HG02610 (cell line): Measurements from ENCODE around the gene SNRNP40.
"Not testable (repeated sequence)": the region's sequence is repeated elsewhere in the genome, so short reads cannot be mapped to it uniquely, and the experiment has no call there.

Source experiments
- ATAC-seq: cut with Tn5 transposase; IDR thresholded peaks from one replicate; pipeline ENCODE4 v1.9.1; 2021; ENCODE audit warnings: mild to moderate bottlenecking, moderate library complexity; ENCODE audit not compliant: unreplicated experiment

SNRNP40 gene

DNA sequence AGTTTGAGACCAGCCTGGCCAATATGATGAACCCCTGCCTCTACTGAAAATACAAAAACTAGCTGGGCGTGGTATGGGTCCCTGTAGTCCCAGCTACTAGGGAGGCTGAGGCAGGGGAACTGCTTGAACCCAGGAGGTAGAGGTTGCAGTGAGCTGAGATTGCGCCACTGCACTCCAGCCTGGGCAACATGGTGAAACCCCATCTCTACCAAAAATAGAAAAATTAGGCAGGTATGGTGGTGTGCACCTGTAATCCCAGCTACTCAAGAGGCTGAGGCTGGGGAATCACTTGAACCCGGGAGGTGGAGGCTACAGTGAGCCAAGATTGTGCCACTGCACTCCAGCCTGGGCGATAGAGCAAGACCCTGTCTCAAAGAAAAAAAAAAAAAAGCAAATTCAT is 8.8 kb downstream of the SNRNP40 start:
- not testable (repeated sequence) for ATAC-seq

DNA sequence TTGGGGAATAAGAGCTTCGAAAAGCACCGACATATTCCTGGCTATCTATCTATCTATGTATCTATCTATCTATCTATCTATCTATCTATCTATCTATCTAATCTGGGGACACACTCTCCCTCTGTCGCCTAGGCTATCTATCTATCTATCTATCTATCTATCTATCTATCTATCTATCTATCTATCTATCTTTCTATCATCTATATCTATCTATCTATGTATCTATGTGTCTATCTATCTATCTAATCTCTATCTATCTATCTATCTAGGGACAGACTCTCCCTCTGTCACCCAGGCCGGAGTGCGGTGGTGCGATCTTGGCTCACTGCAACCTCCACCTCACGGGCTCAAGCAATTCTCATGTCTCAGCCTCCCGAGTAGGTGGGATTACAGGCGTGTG is 14.2 kb downstream of the SNRNP40 start:
- not testable (repeated sequence) for ATAC-seq

DNA sequence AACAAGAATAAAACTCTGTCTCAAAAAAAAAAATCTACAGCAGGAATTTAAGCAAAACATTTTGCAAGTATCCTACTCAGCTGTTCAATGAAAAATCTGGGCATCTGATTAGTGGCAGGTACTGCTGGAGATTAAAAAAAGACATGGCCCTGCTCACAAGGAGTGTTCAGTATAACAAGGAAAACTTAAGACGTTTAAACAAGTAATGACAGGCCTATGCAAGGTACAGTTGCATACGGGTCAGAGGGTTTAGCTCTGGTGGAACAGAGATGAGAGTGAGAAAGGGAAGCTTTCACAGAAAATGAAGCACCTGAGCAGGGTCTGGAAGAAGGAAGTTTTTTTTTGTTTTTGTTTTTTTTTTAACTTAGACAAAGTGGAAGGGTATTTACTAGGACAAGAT is 23.0 kb downstream of the SNRNP40 start:
- no peak for ATAC-seq

DNA sequence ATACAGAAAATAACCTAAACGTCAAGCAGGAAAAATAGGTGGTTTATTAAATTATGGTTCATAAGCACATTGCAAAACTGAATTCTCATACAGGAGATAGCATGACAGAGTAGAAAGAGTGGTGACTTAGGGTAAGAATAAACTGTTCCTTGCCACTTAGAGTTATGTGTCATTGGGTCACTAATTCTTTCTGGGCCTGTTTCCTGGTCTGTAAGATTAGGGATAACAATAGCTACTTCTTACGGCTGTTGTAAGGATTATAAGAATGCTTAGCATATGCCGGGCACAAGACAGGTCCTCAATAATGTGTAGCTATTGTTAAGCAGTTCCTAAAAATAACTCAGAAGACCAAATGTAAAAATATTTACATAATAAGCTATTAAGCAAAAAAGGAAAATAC is 24.2 kb downstream of the SNRNP40 start:
- ATAC-seq, result no peak

DNA sequence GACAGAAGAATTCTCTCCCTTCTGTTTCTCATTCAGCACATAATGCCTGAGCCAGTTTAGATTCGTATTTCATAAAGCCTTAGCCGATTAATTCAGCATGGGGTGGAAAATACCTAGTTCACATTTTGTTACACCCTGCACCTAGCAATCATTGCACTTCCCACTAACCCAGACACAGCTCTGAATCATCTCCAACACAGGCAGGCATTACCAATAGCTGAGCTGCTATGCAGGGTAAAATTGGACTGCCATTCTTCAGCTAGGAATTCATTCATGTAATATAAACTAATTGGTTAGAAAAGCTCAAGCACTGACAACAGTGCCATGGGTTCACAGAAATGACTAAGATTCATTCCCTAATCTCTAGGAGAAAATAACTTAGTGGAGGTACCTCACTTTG is 30.0 kb downstream of the SNRNP40 start:
- ATAC-seq, result no peak

DNA sequence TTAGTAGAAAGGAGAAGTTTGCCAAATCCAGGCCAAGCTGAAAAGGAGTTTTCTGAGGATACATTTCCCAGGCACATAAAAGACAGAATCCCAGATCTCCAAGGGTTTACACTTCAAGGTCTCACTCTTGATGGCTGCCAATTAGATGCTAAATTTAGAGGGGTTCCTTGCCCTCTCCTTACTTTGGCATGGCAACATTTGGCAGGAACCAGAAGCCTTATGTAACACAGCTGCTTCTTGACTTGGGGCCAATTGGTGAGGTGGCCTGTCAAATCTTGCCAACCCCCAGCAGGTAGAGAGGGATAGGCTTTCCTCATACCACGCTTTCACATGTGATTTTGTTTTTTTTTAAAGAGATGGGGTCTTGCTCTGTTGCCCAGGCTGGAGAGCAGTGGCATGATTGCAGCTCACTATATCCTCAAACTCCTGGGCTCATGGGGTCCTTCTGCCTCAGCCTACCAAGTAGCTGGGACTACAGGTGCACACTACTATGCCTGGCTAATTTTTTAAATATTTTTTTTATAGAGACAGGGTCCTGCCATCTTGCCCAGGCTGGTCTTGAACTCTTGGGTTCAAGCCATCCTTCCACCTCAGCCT is 31.7 kb downstream of the SNRNP40 start:
- ATAC-seq, result no peak

DNA sequence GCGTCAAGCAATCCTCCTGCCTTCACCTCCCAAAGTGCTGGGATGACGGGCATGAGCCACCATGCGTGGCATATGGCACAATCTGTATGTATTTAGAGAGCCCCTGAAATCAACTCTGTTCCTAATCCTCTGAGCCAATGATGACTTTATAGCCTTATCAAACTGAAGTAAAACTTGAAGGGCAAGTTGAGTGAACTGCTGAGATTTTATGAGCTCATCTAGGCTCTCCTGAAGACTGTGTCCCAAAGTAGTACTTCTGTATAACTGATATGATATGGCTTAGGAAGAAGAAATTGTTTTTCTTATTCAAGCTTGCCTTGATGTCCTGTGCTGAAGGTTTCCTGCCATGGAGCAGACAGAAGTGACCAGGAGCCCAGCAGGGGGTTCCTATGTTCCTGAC is 33.2 kb downstream of the SNRNP40 start:
- ATAC-seq, result no peak

DNA sequence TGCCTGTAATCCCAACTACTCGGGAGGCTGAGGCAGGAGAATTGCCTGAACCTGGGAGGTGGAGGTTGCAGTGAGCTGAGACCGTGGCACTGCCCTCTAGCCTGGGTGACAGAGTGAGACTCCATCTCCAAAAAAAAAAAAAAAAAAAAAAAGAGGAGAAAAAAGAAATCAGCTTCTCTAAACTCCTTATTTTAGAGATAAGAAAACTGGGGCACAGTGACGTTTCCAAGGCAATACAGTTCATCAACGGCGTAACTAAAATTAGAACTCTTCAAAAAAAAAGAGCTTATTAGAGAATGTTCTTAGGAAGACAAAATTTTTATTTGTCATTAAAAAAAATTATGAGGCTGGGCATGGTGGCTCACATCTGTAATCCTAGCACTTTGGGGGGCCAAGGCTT is 34.2 kb downstream of the SNRNP40 start:
- ATAC-seq, result not testable (repeated sequence)

DNA sequence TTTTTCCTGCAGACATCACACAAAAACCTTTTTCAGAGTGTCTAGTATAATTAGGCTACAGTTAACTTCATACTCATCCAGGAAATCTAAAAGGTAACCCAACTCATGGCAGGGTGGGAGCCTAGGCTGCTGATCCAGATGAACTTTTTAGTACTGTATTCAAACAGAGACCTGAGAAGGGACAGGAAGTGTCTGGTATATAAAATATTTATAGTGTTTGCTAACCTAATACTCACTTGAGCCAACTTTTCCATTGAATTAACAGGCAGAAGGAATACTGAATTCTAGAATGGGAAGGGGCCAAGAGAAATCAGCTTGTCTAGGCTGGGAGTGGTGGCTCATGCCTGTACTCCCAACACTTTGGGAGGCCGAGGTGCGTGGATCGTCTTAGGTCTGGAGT is 34.7 kb downstream of the SNRNP40 start:
- ATAC-seq, result no peak

DNA sequence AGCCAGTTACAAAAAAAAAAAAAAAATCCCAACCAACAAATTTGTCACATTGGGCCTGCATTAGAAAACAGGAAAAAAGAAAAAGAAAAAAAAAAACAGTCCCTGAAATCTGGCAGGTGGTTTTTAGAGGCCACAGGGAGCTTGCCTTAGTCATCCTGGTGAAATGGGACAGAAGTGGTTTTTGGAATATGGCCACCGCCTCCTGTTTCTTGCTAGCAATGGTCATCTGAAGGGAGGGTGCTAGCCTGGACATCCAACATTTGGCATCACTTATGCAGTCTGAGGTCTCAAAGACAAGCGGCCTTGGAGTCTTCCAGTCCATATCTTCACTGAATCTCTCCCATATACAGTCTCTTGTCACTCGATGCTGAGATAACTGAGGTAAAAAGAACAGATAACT is 36.8 kb downstream of the SNRNP40 start:
- no peak for ATAC-seq

DNA sequence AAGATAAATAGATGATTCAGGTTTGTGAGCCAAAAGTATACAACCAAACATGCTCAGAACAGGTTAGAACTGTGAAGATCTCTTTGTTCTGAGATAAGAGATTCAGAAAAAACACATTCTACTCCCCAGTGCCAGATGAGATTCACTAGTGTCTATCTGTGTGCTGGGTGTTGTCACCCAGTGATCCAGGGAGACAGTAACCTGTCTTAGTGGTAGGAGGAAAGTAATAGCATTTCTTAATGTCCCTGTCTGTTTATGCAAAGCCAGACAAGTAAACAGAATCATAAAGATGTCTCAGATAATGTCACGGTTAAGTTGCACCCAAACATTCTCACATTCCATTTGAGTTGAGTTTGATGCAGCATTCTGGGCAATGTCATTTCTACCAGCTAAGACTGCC is 38.0 kb downstream of the SNRNP40 start:
- no peak for ATAC-seq

DNA sequence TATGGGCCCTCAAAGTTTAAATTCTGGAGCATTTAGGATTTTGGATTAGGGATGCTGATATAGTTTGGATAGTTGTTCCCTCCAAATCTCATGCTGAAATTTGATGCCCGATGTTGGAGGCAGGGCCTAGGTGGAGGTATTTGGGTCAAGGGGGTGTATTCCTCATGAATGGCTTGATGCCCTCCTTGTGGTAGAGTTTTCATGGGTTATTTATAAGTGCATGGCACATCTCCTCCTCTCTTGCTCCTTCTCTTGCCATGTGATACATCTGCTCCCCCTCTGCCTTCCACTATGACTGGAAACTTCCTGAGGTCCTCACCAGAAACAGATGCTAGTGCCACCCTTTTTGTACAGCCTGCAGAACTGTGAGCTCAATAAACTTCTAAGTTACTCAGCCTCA is 39.4 kb downstream of the SNRNP40 start:
- no peak for ATAC-seq

DNA sequence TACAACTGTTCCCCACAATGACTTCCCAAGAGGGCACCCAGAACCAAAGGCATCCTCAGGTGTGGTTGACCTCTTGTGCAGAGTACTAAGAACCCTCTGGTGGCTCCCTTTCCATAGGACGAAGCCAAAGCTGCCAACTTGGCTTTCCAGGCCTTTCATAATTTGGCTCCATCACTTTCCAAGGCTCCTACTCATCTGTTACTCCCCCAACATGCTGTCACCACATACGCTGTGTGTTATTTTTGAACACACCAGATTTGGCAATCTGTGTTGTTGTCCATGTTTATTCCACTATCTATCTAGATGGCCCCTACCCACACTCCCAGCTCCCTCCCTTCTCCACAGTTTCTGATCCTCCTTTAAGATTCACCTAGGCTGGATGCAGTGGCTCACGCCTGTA is 46.7 kb downstream of the SNRNP40 start:
- ATAC-seq, result no peak

DNA sequence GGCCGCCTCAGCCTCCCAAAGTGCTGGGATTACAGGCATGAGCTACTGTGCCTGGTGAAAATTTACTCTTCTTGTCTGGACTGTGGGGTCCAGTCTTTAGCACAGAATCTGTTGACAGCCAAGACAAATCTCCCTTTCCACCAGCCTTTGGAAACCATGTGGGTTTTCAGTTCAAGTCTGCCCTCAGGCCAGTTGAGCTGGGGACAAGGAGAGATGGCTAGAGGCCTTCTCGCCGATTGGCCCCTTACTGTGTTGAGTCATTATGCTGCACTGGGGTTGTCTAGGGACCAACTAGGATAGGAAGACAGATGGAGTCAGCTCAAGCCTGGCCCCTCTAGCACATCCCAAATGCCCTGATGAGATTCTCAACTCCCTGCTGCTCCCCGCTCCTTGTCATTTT is 48.3 kb downstream of the SNRNP40 start:
- ATAC-seq, result no peak

DNA sequence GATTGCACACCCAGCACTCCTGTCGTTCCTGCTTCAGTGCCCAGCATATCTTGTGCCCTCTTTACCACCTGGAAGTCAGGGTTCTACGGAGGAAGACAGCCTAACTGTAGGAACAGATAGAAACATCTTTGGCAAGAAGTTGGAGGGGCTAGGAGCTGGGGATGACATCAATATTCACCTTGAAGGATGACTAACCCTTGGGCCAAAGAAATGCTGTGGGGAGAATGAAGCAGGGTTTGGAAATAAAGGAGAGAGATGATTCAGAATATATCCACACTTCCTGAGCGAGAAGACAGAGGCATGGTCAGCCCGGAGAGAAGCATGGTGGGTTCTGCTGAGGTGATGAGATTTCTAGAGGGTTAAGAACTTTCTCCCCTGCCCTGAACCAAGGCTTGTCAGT is 52.3 kb downstream of the SNRNP40 start:
- no peak for ATAC-seq

DNA sequence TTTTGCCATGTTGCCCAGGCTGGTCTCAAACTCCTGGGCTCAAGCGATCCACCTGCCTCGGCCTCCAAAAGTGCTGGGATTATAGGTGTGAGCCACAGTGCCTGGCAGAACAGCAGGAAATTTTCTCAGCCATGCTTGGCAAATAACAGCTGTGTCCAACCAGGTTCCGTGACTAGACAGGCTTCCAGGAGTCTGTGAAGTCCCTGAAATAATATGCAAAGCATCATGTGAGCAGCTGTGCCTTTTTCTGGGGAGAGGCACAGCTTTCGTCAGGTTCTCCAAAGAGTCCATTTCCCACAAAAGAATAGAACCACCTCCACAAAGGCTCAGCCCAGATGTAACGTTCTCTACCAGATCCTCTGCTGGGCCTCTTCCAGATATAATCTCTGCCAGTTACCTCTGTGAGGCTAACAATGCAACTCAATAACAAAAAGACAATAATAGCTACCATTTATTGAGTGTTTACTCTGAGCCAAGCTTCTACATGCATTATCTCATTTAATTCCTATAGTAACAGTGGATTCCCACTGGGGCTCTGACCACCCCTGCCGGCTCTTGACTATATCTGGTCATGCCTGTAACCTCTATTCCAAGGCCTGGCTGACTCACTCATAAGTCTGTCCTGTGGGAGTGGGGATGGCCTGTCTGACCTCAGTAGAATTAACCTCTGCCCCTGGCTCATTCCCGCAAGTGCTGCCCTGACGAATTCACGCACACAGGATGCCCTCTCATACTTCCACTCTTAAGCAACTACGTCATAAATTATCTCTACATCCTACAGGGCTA is 52.9 kb downstream of the SNRNP40 start:
- ATAC-seq, result no peak

DNA sequence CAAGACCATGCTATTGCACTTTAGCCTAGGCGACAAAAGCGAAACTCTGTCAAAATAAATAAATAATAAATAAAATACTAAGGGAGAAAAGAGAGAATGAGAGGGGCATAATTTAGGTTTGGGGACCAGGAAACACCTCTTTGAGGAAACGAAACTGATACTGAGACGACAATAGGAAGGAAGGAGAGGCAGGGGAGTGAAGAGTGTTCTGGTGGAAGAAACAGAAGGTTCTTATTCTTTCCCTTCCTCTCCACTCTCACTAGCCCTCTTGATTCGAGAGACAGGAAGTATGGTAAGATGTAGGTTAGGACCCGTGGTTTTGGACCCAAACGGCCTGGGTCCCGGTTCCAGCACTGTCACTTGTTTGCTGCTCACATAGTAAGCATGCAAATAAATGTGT is 55.3 kb downstream of the SNRNP40 start:
- no peak for ATAC-seq

DNA sequence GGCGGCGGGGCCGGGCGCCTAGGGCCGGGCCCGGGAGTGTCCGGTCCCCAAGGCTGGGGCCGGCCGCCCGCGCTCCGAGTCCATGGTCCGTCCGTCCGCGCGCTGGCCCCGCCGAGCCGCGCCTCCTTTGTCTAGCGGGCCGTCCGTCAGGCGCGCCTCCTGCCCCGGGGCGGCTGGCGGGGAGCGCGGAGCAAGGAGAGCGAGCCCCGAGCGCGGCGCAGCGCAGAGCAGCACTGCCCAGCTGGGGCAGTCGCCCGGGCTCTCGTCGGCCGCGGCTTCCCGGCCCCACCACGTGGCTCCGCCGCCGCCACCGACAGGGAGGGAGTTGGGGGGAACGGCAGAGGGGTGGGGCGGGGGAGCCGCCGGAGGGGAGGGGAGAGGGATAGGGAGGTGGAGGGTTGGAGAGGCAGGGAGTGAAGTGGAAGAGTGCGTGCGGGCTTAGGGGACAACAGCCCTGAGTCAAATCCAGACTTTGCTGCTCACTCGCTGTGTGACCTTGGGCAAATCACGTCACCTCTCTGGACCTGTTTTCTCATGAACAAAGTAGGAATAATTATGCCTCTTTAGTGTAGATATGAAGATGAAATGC is 56.8 kb downstream of the SNRNP40 start, which contains the start of gene NKAIN1:
Gene NKAIN1 (minus strand): TSS at position 235 of the 589 bp plus-strand sequence. CDS start 340 bp downstream, outside the sequence.
- ATAC-seq, result no peak

DNA sequence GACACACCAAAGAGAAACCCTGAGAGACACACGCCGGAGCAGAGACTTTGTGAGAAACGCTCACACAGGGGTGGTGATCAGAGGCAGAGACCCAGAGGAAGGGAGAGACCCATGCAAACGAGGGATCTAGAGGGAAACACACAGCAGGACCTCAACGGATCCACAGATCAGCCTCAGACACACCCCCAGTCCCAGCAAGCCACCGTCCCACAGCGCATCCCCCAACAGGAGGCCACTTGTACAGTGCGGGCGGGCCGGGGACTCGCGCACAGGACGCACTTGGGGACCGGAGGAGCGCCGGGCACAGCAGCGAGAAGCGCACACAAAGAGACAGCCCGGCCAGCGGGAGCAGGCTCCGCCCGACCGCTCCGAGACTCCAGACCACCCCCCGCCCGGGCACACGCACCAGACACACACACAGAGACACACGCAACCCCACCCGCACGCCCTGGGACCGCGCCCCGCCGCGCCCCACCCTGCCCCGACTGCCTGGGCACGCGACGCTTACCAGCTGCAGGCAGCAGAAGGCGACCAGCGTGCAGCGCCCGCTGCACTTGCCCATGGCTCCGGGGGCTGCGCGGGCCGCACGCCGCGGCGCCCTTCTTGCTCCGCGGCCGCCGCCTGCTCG is 57.5 kb downstream of the SNRNP40 start:
- ATAC-seq, result no peak

DNA sequence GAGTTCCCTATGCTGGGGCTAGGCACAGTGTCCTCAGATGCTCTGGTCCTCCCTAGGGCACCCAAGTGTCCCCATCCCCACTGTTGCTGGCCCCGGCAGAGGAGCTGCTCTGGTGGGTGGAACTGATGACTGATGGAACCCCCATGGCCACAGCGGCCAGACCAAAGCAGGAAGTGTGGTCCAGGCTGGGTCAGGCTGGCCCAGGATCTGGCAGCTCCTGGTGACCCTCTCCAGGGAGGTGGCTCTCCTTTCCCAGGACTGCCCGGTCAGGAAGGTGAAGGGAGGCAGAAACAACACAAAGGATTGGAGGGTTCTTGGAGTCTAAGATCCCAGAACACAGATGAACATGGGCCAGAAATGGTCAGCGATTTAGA is 58.0 kb downstream of the SNRNP40 start:
- no peak for ATAC-seq

DNA sequence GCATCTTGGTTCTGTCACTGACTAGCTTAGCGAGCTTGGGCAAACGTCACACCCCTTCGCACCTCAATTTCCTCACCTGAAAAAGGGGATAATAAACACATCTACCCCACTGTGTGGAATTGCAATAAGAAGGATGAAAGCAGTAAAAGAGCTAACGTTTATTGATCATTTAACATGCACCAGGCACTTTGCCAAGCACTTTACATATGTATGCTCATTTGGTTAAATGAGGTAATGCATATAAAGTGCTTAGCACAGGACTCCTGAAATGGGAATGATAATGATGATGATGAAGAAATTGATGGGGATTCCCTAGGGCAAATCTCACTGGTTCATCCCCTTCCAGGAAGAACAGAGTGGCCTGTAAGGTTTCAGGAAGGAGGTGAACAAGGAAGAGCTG is 61.7 kb downstream of the SNRNP40 start:
- ATAC-seq, result no peak
